Hepatocyte (in vitro differentiated cells): Measurements from ENCODE around the gene RNASE4.
"Not testable (repeated sequence)": the region's sequence is repeated elsewhere in the genome, so short reads cannot be mapped to it uniquely, and the experiment has no call there.

Experiments
- CTCF ChIP-seq: fragments of 200-600 bp; sonication (generic); IDR thresholded peaks from 2 replicates; pipeline ENCODE4 v1.5.1; 2016; ENCODE audit warnings: antibody characterized with exemption, mild to moderate bottlenecking; ENCODE audit not compliant: poor library complexity
- EZH2 ChIP-seq: fragments of 200-600 bp; sonication (generic); IDR thresholded peaks from 2 replicates; pipeline ENCODE4 v1.6.1; 2016; ENCODE audit warnings: antibody characterized with exemption, mild to moderate bottlenecking, borderline replicate concordance

DNA sequence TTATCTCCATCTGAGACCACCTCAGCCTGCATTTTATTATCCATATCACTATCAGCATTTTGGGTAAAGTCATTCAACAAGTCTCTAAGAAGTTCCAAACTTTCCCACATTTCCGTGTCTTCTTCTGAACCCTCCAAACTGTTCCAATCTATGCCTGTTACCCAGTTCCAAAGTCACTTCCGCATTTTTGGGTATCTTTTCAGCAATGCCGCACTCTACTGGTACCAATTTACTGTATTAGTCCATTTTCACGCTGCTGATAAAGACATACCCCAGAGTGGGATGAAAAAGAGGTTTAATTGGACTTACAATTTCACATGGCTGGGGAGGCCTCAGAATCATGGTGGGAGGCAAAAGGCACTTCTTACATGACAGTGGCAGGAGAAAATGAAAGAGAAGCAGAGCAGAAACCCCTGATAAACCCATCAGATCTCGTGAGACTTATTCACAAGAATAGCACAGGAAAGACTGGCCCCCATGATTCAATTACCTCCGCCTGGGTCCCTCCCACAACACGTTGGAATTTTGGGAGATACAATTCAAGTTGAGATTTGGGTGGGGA lies 17.9 kb upstream of the RNASE4 start:
- not testable (repeated sequence) for TF ChIP-seq EZH2, CTCF
